ES-I3 (cell line): ENCODE results near the gene PTPRC.

Source experiments
- H3K36me3 ChIP-seq: 2 replicates; pipeline ENCODE4 v1.6.1; 2013; ENCODE audit warnings: mild to moderate bottlenecking, low read length, control low read depth, moderate library complexity; ENCODE audit not compliant: insufficient read depth
- H3K4me1 ChIP-seq: 2 replicates; pipeline ENCODE4 v1.6.1; 2013; ENCODE audit warnings: mild to moderate bottlenecking, control low read depth, low read length; ENCODE audit not compliant: insufficient read depth
- H3K9ac ChIP-seq: 2 replicates; pipeline ENCODE4 v1.6.1; 2013; ENCODE audit warnings: low read depth, mild to moderate bottlenecking, low read length, moderate library complexity
- H3K9me3 ChIP-seq: 2 replicates; pipeline ENCODE4 v1.6.1; 2013; ENCODE audit warnings: mild to moderate bottlenecking, low read length, moderate library complexity; ENCODE audit not compliant: control insufficient read depth, insufficient read depth

Gene PTPRC

DNA sequence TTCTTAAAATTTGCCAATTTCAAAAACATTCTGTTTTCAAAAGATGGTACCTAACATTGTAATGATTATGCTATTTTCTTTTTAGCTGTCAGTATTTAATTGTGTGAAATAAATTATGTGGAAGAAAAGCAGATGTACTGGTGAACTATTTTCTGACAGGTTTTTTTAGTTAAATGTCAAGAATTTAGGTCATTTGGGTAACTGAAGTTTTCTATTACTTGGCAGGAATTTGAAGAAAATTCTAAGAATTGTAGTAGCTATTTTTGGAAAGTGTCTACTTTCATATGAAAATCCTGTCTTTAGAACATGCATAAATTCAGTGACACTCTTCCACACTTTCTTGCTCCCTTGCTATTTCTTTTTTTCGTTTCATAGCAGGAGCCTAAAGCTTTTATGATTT lies 28.5 kb upstream of the PTPRC start:
- no peak overlapping the region for H3K9ac ChIP-seq
- peaks cover 8% of the 10 kb centered on the region; the same call in 1 of the 2 replicates for H3K4me1 ChIP-seq
- no peaks in the 10 kb centered on the region for H3K9me3 ChIP-seq
- no peaks in the 10 kb centered on the region for H3K36me3 ChIP-seq

DNA sequence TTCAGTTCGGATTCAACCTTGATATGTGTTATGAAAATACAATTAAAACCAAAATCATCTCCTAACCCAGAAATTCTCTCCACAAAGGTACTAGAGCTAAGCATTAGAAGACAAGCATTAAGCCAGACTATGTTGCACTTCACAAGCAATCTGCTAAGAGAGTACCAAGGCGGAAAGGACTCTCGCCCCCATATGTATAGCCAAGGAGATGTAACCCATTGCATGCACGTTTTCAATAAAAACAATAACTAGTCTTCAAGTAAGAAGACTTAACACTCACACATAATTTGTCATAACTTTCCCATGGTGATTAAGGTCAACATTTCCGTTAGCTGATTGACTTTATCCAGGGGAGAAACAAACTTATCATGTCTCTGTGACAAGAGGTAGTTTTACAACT lies 27.6 kb upstream of the PTPRC start:
- no peak overlapping the region for H3K9ac ChIP-seq
- peaks cover 1% of the 10 kb centered on the region; the same call in 1 of the 2 replicates for H3K4me1 ChIP-seq
- no peaks in the 10 kb centered on the region for H3K9me3 ChIP-seq
- no peaks in the 10 kb centered on the region for H3K36me3 ChIP-seq

DNA sequence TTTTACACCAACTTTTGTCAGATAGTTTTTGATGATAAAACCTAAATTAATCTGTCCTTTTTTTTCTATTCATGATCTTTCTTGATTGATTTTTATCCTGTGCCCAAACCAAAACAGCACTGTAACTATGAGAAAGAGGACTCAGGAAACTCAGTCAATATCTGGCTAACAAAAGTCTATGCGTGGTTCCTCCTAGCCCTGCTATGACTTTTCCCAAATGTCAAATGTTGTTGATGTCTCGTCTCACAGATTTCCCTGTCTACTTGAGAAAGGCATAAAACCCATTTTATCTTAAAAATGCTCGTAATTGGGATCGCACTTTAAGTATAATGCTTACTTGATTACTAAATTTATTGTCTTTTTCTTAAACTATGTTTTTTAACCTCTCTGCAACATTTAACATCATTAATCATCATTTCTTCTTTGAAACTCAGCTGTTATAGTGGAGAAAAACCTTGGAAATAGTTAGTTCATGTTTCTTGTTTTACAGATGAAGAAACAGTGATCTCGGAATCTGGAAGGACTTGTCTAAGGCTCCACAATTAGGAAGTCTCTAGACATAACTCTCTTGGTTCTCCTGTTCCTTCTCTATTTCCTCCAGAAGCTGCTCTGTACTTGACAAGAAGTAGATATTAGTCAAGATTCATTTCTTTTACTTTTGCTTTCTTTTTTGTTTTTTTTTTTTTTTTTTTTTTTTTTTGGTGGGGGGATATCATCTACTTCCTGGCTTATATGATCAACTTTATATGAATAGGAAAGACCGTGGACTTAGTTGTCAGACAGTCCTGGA lies 26.2 kb upstream of the PTPRC start:
- H3K9me3 ChIP-seq = no peaks in the 10 kb centered on the region
- no peaks in the 10 kb centered on the region for H3K36me3 ChIP-seq
- no peak overlapping the region for H3K9ac ChIP-seq
- no peaks in the 10 kb centered on the region for H3K4me1 ChIP-seq

DNA sequence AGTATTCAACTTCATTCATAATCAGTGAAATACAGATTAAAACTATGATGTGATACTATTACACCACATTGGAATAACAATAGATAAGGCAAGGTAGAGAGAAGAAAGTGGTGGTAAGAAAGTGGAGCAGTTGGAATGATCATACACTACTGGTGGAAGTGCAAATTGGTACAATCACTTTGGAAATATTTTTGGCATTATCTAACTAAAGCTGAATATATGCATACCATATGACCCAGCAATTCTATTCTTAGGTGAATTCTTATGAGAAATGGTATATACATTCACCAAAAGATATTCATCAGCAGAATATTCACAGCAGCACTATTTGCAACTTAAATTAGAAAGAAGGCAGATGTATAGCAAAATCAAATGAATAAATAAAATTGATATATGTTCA lies 21.4 kb upstream of the PTPRC start:
- no peak overlapping the region for H3K9ac ChIP-seq
- H3K4me1 ChIP-seq = no peaks in the 10 kb centered on the region
- no peaks in the 10 kb centered on the region for H3K36me3 ChIP-seq

DNA sequence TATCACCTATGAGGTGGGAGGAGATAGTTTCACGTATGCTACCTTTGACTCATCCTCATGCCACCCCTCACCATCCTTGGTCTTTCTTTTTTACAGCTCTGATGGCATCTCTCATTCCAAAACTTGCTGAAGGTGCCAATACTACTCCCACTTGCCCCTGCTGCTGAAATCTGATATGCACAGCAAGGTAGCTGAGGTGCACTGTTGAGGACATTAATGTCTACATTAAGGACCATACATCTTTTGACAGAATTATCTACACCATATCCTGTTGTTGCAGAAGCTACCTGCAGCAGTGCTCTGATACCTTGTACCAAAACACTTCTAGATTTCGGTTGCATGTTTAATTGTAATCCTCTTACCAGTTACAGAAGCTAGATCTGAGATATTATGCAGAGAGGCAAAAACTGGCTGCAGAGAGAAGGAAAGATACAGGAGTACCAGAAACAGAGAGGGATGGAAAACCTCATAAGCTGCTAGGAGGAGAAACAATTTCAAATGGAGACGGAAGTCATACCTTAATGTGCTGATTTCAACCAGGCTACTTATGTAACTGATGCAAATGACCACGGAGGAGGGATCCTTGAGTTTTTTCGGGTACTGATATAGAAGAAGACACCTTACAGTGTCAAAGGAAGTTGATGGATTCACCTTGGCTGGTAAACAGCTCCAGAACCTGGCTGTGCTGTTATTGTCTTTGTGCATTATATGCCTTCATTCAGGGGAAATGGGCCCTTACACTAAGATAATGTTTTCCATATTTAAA lies 19.3 kb upstream of the PTPRC start:
- H3K36me3 ChIP-seq = no peaks in the 10 kb centered on the region
- no peaks in the 10 kb centered on the region for H3K9me3 ChIP-seq
- H3K4me1 ChIP-seq = no peaks in the 10 kb centered on the region
- H3K9ac ChIP-seq = no peak overlapping the region

More for the DNA sequence above, 21.4 kb upstream of the PTPRC start:
- H3K9me3 ChIP-seq = no peaks in the 10 kb centered on the region

DNA sequence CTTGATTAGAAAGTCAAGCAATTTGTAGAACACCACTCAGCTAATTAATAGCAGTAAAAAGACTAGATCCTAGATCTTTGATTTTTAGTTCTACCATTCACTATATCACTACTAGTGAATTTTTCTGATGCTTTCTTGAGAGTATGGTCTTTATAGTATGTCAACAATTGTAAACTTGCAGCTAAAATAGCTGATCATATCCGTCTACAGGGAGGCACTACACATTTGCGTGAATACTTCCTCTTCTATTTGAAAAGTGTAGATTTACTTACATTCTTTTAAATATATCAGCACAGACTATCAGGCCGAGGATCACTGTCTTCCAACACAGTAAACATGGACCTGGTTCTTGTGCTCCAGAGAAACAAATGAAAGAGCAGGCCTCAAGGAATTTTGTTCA lies 18.6 kb upstream of the PTPRC start:
- H3K9me3 ChIP-seq = no peaks in the 10 kb centered on the region
- H3K36me3 ChIP-seq = no peaks in the 10 kb centered on the region
- no peaks in the 10 kb centered on the region for H3K4me1 ChIP-seq
- no peak overlapping the region for H3K9ac ChIP-seq

DNA sequence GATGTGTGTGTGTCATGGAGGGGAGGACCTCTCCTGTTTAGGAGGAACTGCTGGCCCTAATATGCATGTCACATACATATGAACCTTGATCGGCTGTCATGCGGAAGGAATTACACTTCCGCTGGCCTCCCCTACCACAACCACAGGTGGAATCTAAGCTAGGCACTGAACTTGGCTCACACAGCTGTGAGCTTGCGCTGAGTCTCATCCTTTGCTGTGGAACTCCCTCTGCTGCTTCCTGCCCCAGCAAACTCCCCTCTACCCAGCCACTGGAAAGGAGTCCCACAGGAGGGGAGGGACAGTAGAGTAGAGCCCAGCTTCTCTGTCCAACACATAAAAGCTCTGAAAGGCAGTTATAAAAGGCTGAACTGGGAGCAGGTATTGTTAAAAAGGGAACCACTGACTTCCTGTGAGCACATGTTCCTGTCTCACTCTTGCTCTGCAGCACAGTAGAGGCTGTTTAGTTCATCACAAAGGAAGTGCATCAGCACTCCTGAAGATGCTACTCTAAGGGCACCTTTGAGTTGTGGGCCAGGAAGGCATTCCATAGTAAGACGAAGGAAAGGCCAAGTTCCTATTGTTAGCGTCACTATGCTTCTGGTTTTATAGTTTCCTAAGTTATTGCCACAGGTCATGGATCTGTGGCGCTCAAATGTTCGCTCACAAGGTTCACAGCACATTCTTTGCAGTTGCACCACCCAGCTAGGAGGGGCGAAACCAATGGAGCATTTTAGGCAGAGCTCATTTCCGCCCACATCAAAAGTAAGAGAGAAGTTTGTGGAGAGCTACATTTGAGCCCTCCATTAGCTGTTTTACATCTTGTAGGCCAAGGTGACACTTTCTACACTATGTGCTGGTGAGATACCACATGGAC lies 17.7 kb upstream of the PTPRC start:
- Histone ChIP-seq H3K9ac (no peak overlapping the region), H3K9me3 (no peaks in the 10 kb centered on the region), H3K36me3 (no peaks in the 10 kb centered on the region), H3K4me1 (no peaks in the 10 kb centered on the region)

DNA sequence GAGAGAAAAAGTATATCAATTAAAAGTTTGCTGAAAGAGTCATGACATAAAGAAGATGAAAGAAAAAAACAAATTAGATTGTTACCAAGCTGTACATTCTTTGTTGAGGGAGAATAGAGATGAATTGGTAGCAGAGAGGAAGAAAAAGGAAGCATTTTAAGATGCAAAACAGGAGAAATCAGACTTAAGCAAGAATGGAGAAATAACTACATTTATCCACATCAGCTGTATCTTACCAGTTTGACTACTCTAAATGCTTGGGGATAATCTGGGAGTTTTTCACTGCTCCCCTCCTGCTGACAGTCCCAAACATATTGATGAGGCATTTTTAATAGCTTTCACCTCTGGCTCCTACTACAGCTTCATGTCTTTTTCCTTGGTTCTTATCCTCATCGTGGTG lies 16.8 kb upstream of the PTPRC start:
- no peaks in the 10 kb centered on the region for H3K9me3 ChIP-seq
- H3K36me3 ChIP-seq = no peaks in the 10 kb centered on the region
- H3K4me1 ChIP-seq = no peaks in the 10 kb centered on the region
- no peak overlapping the region for H3K9ac ChIP-seq

DNA sequence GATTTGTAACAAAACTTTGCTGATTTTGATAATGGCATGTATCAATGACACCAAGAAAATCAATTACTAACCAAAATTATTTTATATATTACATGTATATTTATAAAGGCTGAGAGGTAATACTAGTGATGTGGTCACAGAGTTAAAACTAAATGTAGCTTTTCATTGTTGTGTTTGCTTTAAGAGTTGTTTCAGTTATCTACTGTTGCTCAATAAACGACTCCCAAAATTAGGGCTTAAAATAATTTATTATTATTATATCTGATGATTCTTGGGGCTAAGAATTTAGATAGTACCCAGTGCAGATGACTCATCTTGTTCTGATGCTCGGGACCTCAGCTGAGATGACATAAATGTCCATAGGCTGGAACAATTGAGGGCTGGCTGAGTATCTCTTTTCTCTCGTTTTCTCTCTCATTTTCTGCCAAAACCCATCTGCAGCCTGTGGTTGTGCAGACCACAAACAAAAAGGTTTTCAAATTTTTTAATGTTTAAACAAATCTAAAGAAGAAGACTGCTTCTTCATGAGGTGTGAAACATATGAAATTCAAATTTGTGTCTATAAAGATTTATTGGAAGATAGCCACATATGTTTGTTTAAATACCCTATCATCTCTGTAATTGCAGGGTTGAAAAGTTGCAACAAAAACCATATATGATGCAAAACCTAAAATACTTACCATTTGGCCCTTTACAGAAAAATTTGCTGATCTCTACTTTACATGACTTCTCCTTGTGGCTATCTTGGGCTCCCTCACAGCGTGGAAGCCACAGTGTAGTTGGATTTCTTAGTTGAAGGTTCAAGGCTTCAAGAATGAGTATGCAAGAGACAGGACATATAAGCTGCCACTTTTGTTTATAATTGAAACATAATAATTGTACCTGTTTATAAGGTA lies 14.8 kb upstream of the PTPRC start:
- Histone ChIP-seq H3K36me3 (no peaks in the 10 kb centered on the region), H3K9ac (no peak overlapping the region), H3K9me3 (no peaks in the 10 kb centered on the region), H3K4me1 (no peaks in the 10 kb centered on the region)

DNA sequence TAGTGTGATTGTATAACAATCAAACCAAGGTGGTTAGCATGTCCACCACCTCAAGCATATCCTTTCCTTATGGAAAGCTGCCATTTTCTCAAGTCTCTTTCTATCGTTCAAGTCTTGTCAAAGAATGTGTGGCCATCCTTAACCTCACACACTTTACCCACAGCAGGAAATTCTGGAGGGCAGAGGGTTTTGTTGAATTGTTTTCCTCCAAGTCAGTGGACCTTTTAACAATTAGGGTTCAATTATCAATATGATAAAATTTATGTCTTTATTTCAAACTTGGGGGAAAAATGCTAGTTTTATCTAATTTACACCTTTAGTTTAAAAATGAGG lies 14.2 kb upstream of the PTPRC start:
- no peak overlapping the region for H3K9ac ChIP-seq
- no peaks in the 10 kb centered on the region for H3K36me3 ChIP-seq
- no peaks in the 10 kb centered on the region for H3K4me1 ChIP-seq
- no peaks in the 10 kb centered on the region for H3K9me3 ChIP-seq

DNA sequence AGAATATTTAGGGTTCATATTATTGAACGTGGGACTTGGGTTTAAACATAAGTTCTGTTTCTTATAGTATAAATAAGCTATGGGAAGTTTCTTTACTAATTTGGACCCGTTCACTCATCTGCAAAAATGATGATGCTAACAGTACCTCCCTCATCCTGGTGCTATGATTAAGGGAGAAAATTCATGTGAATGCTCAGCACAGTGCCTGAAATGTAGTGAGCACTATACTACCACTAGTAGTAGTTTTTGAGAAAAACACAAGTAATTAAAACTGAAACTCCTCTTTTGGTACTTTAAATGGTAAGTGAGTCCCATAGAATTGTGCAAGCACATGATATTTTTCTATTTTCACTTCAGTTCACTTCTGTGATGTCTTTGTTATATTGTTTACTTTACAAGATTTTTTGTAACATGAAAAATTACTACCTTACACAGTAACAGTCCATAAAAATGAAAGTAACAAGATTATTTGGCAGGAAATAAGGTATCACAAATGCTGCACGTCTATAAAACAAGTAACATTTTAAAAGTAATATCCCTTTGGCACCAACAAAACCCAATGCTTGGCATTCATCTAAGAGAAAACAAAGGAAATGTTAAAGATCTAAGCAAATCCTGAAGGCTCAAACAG lies 11.3 kb upstream of the PTPRC start:
- no peaks in the 10 kb centered on the region for H3K9me3 ChIP-seq
- no peak overlapping the region for H3K9ac ChIP-seq
- no peaks in the 10 kb centered on the region for H3K36me3 ChIP-seq
- H3K4me1 ChIP-seq = no peaks in the 10 kb centered on the region

DNA sequence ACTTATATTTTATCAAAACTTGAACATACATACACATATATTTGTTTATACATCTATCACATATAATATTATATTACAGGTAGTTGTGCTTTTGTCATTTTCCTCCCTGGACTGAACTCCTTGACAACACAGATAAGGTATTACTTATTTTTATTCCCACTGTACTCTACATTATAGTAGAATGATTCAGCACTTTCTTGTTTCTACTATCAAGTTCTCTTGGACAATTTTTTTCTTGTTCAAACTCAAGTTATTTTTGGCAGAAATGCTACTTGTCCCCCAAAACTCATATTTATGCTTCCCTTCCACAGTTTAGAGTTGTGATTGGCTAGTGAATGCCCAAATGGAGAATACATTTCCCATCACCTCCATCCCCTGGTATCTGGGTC lies 10.8 kb upstream of the PTPRC start:
- no peak overlapping the region for H3K9ac ChIP-seq
- H3K9me3 ChIP-seq = no peaks in the 10 kb centered on the region
- H3K4me1 ChIP-seq = no peaks in the 10 kb centered on the region
- H3K36me3 ChIP-seq = no peaks in the 10 kb centered on the region

DNA sequence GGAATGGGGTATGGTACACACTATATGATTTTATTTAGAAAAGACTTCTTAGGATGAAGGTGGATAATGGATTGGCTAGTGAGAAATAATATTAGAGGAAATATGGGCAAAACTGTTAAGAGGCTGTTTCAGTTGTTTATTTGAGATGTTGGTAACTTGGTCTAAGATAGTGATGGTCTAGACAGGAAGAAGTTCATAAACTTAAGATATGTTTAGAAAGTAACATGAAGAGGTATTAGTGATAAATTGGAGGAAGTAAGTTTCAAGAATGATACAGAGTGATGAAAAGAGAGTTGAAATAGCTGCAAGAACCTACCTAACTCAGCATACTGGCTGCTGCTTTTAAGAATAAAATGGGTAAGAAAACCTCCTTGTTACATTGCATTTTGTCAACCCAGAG lies 9.2 kb upstream of the PTPRC start:
- Histone ChIP-seq H3K36me3 (no peaks in the 10 kb centered on the region), H3K9me3 (no peaks in the 10 kb centered on the region; the same call in 1 of the 2 replicates), H3K4me1 (no peaks in the 10 kb centered on the region), H3K9ac (no peak overlapping the region)
